Islet precursor cell (in vitro differentiated cells): ENCODE data around the gene FNDC4.
"Not testable (repeated sequence)": the region's sequence is repeated elsewhere in the genome, so short reads cannot be mapped to it uniquely, and the experiment has no call there.

Source experiments
- DNase-seq: peaks from one replicate; pipeline ENCODE4 v3.0.0-alpha.2; 2018

FNDC4 gene, protein sequence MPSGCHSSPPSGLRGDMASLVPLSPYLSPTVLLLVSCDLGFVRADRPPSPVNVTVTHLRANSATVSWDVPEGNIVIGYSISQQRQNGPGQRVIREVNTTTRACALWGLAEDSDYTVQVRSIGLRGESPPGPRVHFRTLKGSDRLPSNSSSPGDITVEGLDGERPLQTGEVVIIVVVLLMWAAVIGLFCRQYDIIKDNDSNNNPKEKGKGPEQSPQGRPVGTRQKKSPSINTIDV

DNA sequence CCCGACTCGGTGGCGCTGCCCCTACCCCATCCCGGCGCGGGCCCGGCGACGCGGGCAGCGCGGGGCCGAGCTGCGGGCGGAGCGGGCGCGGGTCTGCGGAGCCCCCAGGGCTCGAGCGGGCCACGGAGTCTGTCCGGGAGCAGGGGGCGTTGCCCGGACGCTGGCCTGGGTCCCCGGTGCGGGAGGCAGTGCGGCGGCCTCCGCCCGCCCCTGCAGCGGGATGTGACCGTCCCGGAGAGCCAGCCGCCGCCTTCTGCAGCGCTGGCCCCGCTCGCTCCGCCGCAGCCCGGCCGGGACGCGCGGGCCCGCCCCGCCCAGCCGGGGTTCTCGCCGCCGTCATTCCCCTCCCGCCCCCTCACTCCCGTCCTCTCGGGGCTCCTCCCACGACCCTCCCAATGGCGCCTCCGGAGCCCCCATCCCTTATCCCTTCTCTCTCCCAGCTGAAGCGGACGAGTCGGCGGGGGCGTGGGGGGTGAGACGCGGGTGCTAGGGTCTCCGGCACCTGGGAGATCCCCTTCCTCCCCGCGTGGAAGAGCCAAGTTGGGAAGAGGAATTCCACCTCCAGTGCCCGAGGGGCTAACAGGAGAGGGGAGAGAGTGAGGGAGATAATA is at the start of gene FNDC4:
Gene FNDC4, minus strand, starts transcription at position 257 of the 611 bp plus-strand sequence. CDS start 521 bp downstream, outside the sequence.
- DNase-seq, result peak; percentile 73

GRCh38 chr2:27544143-27544821 is 49.3 kb upstream of the FNDC4 start:
- no peak for DNase-seq

DNA sequence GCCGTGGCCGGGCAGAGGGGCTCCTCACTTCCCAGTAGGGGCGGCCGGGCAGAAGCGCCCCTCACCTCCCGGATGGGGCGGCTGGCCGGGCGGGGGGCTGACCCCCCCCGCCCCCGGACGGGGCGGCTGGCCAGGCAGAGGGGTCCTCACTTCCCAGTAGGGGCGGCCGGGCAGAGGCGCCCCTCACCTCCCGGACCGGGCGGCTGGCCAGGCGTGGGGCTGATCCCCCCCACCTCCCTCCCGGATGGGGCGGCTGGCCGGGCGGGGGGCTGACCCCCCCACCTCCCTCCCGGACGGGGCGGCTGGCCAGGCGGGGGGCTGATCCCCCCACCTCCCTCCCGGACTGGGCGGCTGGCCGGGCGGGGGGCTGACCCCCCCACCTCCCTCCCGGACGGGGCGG is 44.6 kb upstream of the FNDC4 start:
- DNase-seq, result not testable (repeated sequence)

GRCh38 chr2:27538839-27539450 is 43.9 kb upstream of the FNDC4 start:
- not testable (repeated sequence) for DNase-seq

GRCh38 chr2:27537287-27537686 is 42.3 kb upstream of the FNDC4 start:
- no peak for DNase-seq

GRCh38 chr2:27531983-27532382 is 37.0 kb upstream of the FNDC4 start:
- DNase-seq, result no peak

DNA sequence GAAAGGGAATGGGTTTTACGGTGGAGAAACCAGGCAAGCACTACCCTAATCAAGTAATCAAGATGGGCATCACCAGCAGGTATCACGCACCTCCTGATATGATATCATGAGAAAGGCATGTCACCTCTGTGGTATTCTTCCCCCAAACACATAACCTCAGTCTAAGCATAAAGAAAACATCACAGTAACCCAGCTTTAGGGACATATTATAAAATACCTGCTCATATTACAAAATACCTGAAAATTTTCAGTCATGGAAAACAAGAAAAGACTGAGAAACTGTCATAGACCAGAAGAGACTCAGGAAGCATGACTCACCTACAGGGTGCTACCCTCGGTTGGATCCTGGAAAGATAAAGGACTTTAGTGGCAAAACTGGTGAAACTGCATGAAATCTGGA is 32.2 kb upstream of the FNDC4 start:
- no peak for DNase-seq

DNA sequence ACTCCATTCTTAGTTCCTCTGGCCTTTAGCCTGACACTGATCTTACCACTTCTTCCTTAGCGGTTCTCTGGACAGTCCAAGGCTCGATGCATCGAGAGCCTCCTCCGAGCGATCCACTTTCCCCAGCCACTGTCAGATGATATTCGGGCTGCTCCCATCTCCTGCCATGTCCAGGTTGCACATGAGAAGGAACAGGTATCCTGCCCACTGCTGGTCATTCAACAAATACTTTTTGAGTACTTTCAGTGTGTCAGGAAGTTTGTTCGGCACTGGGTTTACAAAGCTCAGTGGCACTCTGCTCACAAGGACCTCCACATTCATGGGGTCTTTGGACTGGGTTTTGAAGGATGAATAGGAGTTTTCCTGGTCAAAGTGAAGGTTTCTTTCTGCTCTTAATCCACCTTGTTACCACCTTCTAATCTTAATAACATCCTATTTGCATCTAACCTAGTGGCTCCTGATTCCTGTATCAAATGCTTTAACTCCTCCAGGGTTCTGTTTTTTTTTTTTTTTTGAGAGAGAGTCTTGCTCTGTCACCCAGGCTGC is 27.5 kb upstream of the FNDC4 start:
- no peak for DNase-seq

- no peak for DNase-seq
Observed at GRCh38 chr2:27520316-27520715, 25.3 kb upstream of the FNDC4 start.

GRCh38 chr2:27518782-27519113 is 23.7 kb upstream of the FNDC4 start:
- no peak for DNase-seq

- DNase-seq, result no peak
Observed at GRCh38 chr2:27518113-27518781, 23.2 kb upstream of the FNDC4 start.

- no peak for DNase-seq
Observed at GRCh38 chr2:27509326-27509725, 14.3 kb upstream of the FNDC4 start.

- peak; percentile 15 for DNase-seq
Observed at GRCh38 chr2:27507293-27507692, 12.3 kb upstream of the FNDC4 start.

DNA sequence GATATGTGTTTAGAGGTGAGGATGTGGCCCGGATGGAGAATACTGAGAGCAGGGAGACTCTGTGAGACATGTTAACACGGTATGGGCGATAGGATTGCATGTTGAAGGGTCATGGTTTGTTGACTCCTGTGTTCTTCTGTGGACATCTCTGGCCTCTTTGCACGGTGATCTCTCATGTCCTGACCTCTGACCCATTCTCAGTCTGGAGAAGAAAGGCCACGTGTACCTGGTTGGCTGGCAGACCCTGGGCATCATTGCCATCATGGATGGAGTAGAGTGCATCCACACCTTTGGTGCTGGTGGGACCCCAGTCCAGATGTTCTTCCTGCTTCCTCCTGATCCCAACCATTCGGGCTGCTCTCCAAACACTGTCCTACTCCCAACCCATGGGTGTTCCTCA is 11.6 kb upstream of the FNDC4 start:
- no peak for DNase-seq

DNA sequence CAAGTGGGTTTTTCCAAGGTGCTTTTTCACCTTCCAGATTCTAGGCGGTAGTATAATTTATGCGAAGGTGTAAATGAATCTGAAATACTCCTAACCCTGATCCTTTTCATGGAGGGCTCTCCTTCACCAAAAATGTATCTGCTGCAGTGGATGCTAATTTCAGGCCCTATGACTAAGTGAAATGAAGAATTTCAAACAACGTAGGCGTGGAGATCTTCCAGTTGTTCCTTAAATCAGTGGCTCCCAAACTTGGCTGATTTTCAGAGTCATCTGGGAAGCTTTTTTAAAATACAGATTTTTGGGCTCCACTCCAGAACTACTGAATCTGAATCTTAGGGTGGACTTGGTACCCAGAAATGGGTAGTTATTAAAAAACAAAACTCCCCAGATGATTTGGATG is 7.1 kb upstream of the FNDC4 start:
- DNase-seq, result no peak

- DNase-seq, result no peak
Observed at GRCh38 chr2:27501042-27501441, 6.0 kb upstream of the FNDC4 start.

- no peak for DNase-seq
Observed at GRCh38 chr2:27498975-27499374, 4.0 kb upstream of the FNDC4 start.

DNA sequence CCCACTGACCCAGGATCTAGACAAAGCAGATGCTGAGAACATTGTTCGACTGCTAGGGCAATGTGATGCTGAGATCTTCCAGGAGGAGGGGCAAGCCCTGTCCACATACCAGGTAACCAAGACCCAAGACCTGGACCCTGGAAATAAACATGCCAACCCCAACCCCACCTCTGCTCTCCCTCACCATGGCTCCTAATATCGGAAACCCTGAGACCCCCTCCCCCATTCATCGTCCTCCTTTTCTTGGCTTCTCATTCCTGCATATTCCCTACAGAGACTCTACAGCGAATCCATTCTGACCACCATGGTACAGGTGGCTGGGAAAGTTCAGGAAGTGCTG is 2.3 kb upstream of the FNDC4 start:
- no peak for DNase-seq

GRCh38 chr2:27496357-27497287 is 1.6 kb upstream of the FNDC4 start, which contains the start of gene GCKR:
Gene GCKR (plus strand): TSS chr2:27496839. CDS start chr2:27496905, 66 bp downstream.
- no peak for DNase-seq

GRCh38 chr2:27495840-27496356 is 898 bp upstream of the FNDC4 start:
- no peak for DNase-seq

- peak; percentile 61 for DNase-seq
Observed at GRCh38 chr2:27494284-27494943, 586 bp downstream of the FNDC4 start.
